B cell (primary cell): ENCODE data around the gene IFI44L. TPM values are rescaled to one million over a fixed set of nuclear protein-coding genes. Genes with fewer than 3 reads are reported as not detected.

Source experiments
- ATAC-seq: fragments of 200-7000 bp; cut with Tn5 transposase; one replicate; pipeline ENCODE4 v1.10.0; 2021; ENCODE audit warnings: low read depth, mild to moderate bottlenecking, moderate number of reproducible peaks, moderate library complexity
- CTCF ChIA-PET: fragments of 350-600 bp; sonication (Branson Sonifier 250); formaldehyde crosslinking; loops from one replicate; lab custom pipeline; 2021; ENCODE audit warnings: antibody characterized with exemption, inconsistent platforms; lab: Charles Lee
- POLR2A ChIA-PET: fragments of 350-600 bp; sonication (Branson Sonifier 250); formaldehyde crosslinking; loops from one replicate; lab custom pipeline; 2021; ENCODE audit warnings: antibody characterized with exemption; lab: Charles Lee
- DNase-seq: peaks from one replicate; pipeline ENCODE4 v3.0.0; 2013
- H2AFZ ChIP-seq: 2 replicates; pipeline ENCODE4 v1.6.1; 2012; ENCODE audit warnings: mild to moderate bottlenecking, low read depth, low read length; ENCODE audit not compliant: insufficient read depth, poor library complexity, severe bottlenecking
- H3K27ac ChIP-seq, 2 donors: 1 replicate in 1 of 2; 2 replicates in 1 of 2; pipeline ENCODE4 v1.5.1; 2012 to 2013; ENCODE audit warnings: low read length in 2 of 2, mild to moderate bottlenecking in 2 of 2, moderate library complexity in 1 of 2
- H3K27me3 ChIP-seq, 4 experiments: fragments of 200-600 bp in 1 of 4; sonication (generic) in 1 of 4; replicated peaks in 1 of 4; 1 replicate in 2 of 4; 2 replicates in 2 of 4; pipeline versions ENCODE4 v1.6.1 to v1.7.0; 2013 to 2016; ENCODE audit warnings: low read length in 3 of 4, mild to moderate bottlenecking in 2 of 4, mixed read lengths in 1 of 4, moderate library complexity in 1 of 4; ENCODE audit not compliant: insufficient read depth in 4 of 4, control insufficient read depth in 3 of 4; ENCODE audit errors: control extremely low read depth in 1 of 4
- H3K36me3 ChIP-seq, 2 experiments: replicated peaks in 1 of 2; 1 replicate in 1 of 2; 2 replicates in 1 of 2; pipeline versions ENCODE4 v1.6.1 to v1.7.1; 2013; ENCODE audit warnings: low read length in 1 of 2; ENCODE audit not compliant: insufficient read depth in 2 of 2, control insufficient read depth in 1 of 2; ENCODE audit errors: control extremely low read depth in 1 of 2, extremely low read depth in 1 of 2
- H3K4me1 ChIP-seq, 2 donors: fragments of 200-600 bp in 1 of 2; sonication (generic) in 1 of 2; 1 replicate in 1 of 2; 2 replicates in 1 of 2; pipeline versions ENCODE4 v1.5.1 to v1.6.1; 2013 to 2017; ENCODE audit warnings: low read length in 2 of 2; ENCODE audit not compliant: control insufficient read depth in 2 of 2, insufficient read depth in 2 of 2
- H3K4me2 ChIP-seq: replicated peaks from 2 replicates; pipeline ENCODE3; 2012; ENCODE audit warnings: mild to moderate bottlenecking, low read depth, low read length; ENCODE audit not compliant: poor library complexity, severe bottlenecking
- H3K4me3 ChIP-seq, 5 experiments: fragments of 200-600 bp in 1 of 5; sonication (generic) in 1 of 5; 1 replicate in 3 of 5; 2 replicates in 2 of 5; pipeline versions ENCODE4 v1.5.1 to v1.7.0; 2011 to 2016; ENCODE audit warnings: low read length in 4 of 5, mild to moderate bottlenecking in 4 of 5, low read depth in 2 of 5, control low read depth in 1 of 5, moderate library complexity in 1 of 5; ENCODE audit not compliant: insufficient read depth in 1 of 5; ENCODE audit errors: control extremely low read depth in 1 of 5, extremely low read depth in 1 of 5
- H3K79me2 ChIP-seq: fragments of 200-600 bp; sonication (generic); one replicate; pipeline ENCODE4 v1.6.0; 2016; ENCODE audit warnings: low read length; ENCODE audit not compliant: control insufficient read depth, insufficient read depth
- H3K9ac ChIP-seq: fragments of 200-600 bp; sonication (generic); 2 replicates; pipeline ENCODE4 v1.6.1; 2017; ENCODE audit warnings: mild to moderate bottlenecking, low read length, moderate library complexity
- H3K9me3 ChIP-seq, 3 donors: one replicate each; pipeline versions ENCODE4 v1.6.1 to v1.7.1; 2013; ENCODE audit warnings: low read length in 2 of 3; ENCODE audit not compliant: control insufficient read depth in 2 of 3, insufficient read depth in 1 of 3; ENCODE audit errors: control extremely low read depth in 1 of 3
- H4K20me1 ChIP-seq: 2 replicates; pipeline ENCODE4 v1.6.0; 2012; ENCODE audit warnings: mild to moderate bottlenecking, low read length; ENCODE audit not compliant: insufficient read depth, control insufficient read depth, poor library complexity, severe bottlenecking
- H3K27ac Mint-ChIP-seq: one replicate; pipeline ENCODE4 v1.8.0; 2021; ENCODE audit warnings: mixed read lengths
- H3K27me3 Mint-ChIP-seq: one replicate; pipeline ENCODE4 v1.8.0; 2021; ENCODE audit warnings: mixed read lengths
- H3K4me1 Mint-ChIP-seq: one replicate; pipeline ENCODE4 v1.8.0; 2021; ENCODE audit warnings: mixed read lengths
- H3K4me3 Mint-ChIP-seq: one replicate; pipeline ENCODE4 v1.8.0; 2021; ENCODE audit warnings: mixed read lengths
- H3K9me3 Mint-ChIP-seq: one replicate; pipeline ENCODE4 v1.8.0; 2022; ENCODE audit warnings: mixed read lengths; ENCODE audit not compliant: insufficient read depth
- EZH2 ChIP-seq: IDR thresholded peaks from 2 replicates; pipeline ENCODE4 v1.6.1; 2012; ENCODE audit warnings: borderline replicate concordance, low read depth, mild to moderate bottlenecking, moderate library complexity, low read length; ENCODE audit not compliant: insufficient read depth, poor library complexity, severe bottlenecking
- WGBS: methylation state at CpG from one replicate; pipeline ENCODE4 v1.1.5; 2013; ENCODE audit warnings: missing lambda C conversion rate; ENCODE audit not compliant: insufficient coverage; 5-methylcytosine and 5-hydroxymethylcytosine counted together
- intact Hi-C: fragments of 100-400 bp; cut with micrococcal nuclease; formaldehyde crosslinking; loops from one replicate; pipeline ENCODE4 v1.10.0; 2022
- polyA plus RNA-seq: library from polyadenylated mRNA; depleted of rRNA; stranded (reverse); fragments of >200 nt; gene quantifications from 2 replicates; pipeline ENCODE4 v1.2.3, GENCODE V29; 2012
- total RNA-seq, 2 donors: library from RNA; stranded (reverse); fragments of 120-200 nt in 1 of 2; gene quantifications; 1 replicate in 1 of 2; 2 replicates in 1 of 2; pipeline versions ENCODE4 v1.2.3 to v1.2.4, GENCODE V29; 2013 to 2022
- TF ChIP-seq, protein P1 (sequence below): fragments of 200-600 bp; IDR thresholded peaks from one replicate; pipeline ENCODE4 v1.8.0; 2022; ENCODE audit warnings: antibody characterized with exemption, mild to moderate bottlenecking

The IFI44L gene
- total and polyA plus RNA-seq, 2 donors (not counting 1 experiment from before 2014, with no cell fraction given): 3.7 to 4.8 TPM

DNA sequence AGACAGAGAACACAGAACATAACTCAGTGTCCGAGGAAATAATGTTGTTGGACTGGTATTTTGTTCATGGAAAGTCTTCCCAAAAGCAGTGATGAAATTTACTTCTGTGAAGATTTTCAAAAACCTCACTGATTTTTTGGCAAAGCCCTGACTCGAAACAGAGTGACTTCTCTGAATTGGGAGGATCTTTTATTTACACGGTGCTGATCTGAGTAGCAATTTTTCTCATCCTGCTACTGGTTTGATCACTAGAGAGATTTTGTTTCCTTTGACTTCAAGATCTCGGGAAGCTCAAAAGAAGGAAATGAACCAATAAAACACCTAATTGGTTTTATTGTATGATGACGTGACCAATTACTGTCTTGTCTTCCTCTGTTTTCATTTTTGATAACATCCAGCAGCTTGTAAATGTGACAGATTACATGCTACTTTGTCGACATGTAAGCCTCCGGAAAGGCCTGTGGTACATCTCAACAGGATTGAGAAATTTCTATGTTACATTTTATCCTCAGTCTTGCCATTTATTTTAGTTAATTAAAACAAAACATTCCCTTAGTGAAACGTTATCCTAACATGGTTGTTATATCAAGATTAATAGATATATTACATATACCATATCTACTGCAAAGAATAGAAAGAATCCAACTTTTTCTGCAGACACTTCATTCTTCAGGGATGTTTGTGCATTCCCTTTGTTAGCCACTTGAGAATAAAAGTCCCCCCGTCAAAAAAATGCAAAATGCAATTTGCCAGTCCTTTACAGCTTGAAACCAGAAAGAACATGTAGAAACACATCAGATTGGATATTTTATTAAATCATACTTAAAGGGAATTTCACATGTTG is 42.8 kb upstream of the IFI44L start:
- Histone ChIP-seq H3K79me2 (no peaks in the 10 kb centered on the region), H3K4me3 (no peak overlapping the region), H3K4me2 (no peak overlapping the region), H3K27me3 (no peaks in the 10 kb centered on the region), H3K27ac (no peak overlapping the region), H3K36me3 (no peaks in the 10 kb centered on the region), H2AFZ (no peak overlapping the region), H3K9me3 (peaks cover 0 to 1% (median 0%) of the 10 kb centered on the region in 3 donors), H4K20me1 (no peaks in the 10 kb centered on the region), H3K4me1 (no peaks in the 10 kb centered on the region), H3K9ac (no peak overlapping the region)
- POLR2A ChIA-PET: no interaction called here
- no peak for TF ChIP-seq EZH2
- TF ChIP-seq, protein P1, sequence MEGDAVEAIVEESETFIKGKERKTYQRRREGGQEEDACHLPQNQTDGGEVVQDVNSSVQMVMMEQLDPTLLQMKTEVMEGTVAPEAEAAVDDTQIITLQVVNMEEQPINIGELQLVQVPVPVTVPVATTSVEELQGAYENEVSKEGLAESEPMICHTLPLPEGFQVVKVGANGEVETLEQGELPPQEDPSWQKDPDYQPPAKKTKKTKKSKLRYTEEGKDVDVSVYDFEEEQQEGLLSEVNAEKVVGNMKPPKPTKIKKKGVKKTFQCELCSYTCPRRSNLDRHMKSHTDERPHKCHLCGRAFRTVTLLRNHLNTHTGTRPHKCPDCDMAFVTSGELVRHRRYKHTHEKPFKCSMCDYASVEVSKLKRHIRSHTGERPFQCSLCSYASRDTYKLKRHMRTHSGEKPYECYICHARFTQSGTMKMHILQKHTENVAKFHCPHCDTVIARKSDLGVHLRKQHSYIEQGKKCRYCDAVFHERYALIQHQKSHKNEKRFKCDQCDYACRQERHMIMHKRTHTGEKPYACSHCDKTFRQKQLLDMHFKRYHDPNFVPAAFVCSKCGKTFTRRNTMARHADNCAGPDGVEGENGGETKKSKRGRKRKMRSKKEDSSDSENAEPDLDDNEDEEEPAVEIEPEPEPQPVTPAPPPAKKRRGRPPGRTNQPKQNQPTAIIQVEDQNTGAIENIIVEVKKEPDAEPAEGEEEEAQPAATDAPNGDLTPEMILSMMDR: no peak
- Mint-ChIP-seq H3K4me1 (no peaks in the 10 kb centered on the region), H3K4me3 (no peak overlapping the region), H3K27me3 (no peaks in the 10 kb centered on the region), H3K9me3 (no peaks in the 10 kb centered on the region), H3K27ac (no peak overlapping the region)
- no CpG with 5 or more reads among the region's 9 CpGs for WGBS
- ATAC-seq: no peak
- CTCF ChIA-PET: no interaction called here
- intact Hi-C loops: no loop called here
- DNase-seq: no peak

DNA sequence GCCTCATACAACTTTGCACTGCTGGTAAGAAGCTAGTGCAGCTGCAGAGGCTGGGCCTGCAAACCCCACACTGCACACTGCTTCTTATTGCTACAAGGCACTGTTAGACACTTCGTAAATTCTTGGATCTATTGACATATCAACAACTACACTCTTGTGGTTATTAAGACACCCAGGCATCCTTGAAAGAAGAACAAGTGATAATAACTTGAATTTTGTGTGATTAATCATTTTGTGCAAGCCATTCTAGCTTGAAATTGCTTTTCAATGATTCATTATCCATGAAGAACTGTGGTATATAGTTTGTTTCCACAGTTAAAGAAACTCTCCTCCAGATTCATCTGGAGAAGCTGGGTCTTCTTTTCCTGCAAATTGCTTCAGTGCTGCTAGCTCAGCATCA is 33.7 kb upstream of the IFI44L start:
- Histone ChIP-seq H3K4me2 (no peak overlapping the region), H3K27me3 (peaks cover 0 to 6% (median 0%) of the 10 kb centered on the region in 4 experiments), H3K4me1 (no peaks in the 10 kb centered on the region), H2AFZ (no peak overlapping the region), H3K4me3 (no peak overlapping the region), H3K36me3 (no peaks in the 10 kb centered on the region), H3K27ac (no peak overlapping the region), H3K9me3 (no peaks in the 10 kb centered on the region), H3K9ac (no peak overlapping the region), H3K79me2 (no peaks in the 10 kb centered on the region), H4K20me1 (no peaks in the 10 kb centered on the region)
- H3K27me3 Mint-ChIP-seq: no peaks in the 10 kb centered on the region
- intact Hi-C loops: no loop called here
- no peaks in the 10 kb centered on the region for H3K4me1 Mint-ChIP-seq
- ChIA-PET CTCF (no interaction called here), POLR2A (no interaction called here)
- TF ChIP-seq, protein P1: no peak
- TF ChIP-seq EZH2: no peak
- no peak for DNase-seq
- no peaks in the 10 kb centered on the region for H3K9me3 Mint-ChIP-seq
- H3K4me3 Mint-ChIP-seq: no peak overlapping the region
- H3K27ac Mint-ChIP-seq: no peak overlapping the region
- no peak for ATAC-seq
- WGBS: no CpG with 5 or more reads among the region's 1 CpG
